Liver (tissue), 9 donors: ENCODE measurements around the gene CTNNA1. TPM values are rescaled to one million over a fixed set of nuclear protein-coding genes. Genes with fewer than 3 reads are reported as not detected.

Source experiments
- DNase-seq: peaks from one replicate; pipeline ENCODE4 v3.0.0-alpha.2; 2017; ENCODE audit warnings: low spot score
- H3K27ac ChIP-seq, 2 donors: one replicate each; pipeline ENCODE4 v1.7.0; 2013; ENCODE audit warnings: inconsistent platforms in 2 of 2, low read length in 2 of 2, control low read depth in 1 of 2, low read depth in 1 of 2, mild to moderate bottlenecking in 1 of 2
- H3K27me3 ChIP-seq, 4 donors: one replicate each; pipeline versions ENCODE4 v1.6.1 to v1.7.0; 2013; ENCODE audit warnings: low read length in 3 of 4, inconsistent platforms in 1 of 4, mild to moderate bottlenecking in 1 of 4, moderate library complexity in 1 of 4; ENCODE audit not compliant: control insufficient read depth in 4 of 4, insufficient read depth in 4 of 4
- H3K36me3 ChIP-seq, 4 donors: one replicate each; pipeline versions ENCODE4 v1.6.1 to v1.7.0; 2013; ENCODE audit warnings: low read length in 3 of 4, mild to moderate bottlenecking in 3 of 4, low read depth in 1 of 4, moderate library complexity in 1 of 4; ENCODE audit not compliant: control insufficient read depth in 4 of 4, insufficient read depth in 3 of 4
- H3K4me1 ChIP-seq, 4 donors: one replicate each; pipeline versions ENCODE4 v1.6.1 to v1.7.0; 2013; ENCODE audit warnings: low read length in 3 of 4, mild to moderate bottlenecking in 3 of 4, moderate library complexity in 1 of 4; ENCODE audit not compliant: control insufficient read depth in 4 of 4, insufficient read depth in 4 of 4
- H3K4me3 ChIP-seq, 3 donors: one replicate each; pipeline versions ENCODE4 v1.6.1 to v1.7.0; 2013; ENCODE audit warnings: low read length in 3 of 3, control low read depth in 1 of 3, low read depth in 1 of 3, mild to moderate bottlenecking in 1 of 3
- H3K9ac ChIP-seq, 2 donors: one replicate each; pipeline ENCODE4 v1.7.0; 2013; ENCODE audit warnings: low read length in 2 of 2, mild to moderate bottlenecking in 2 of 2, moderate library complexity in 2 of 2, control low read depth in 1 of 2, low read depth in 1 of 2
- H3K9me3 ChIP-seq, 4 donors: one replicate each; pipeline versions ENCODE4 v1.6.1 to v1.7.0; 2013; ENCODE audit warnings: low read length in 3 of 4; ENCODE audit not compliant: control insufficient read depth in 4 of 4
- CTCF ChIP-seq: fragments of 150-350 bp; IDR thresholded peaks from 2 replicates; pipeline ENCODE4 v1.5.1; 2017; ENCODE audit warnings: improper control_type of control experiment, low read depth, low read length; ENCODE audit not compliant: missing input control
- EGR1 ChIP-seq, 2 donors: IDR thresholded peaks; 2 replicates each; pipeline ENCODE4 v1.6.1; 2016 to 2018; ENCODE audit warnings: antibody characterized with exemption in 2 of 2, low read depth in 2 of 2
- FOXA2 ChIP-seq: IDR thresholded peaks from 2 replicates; pipeline ENCODE4 v1.6.1; 2016; ENCODE audit warnings: antibody characterized with exemption
- HNF4A ChIP-seq, 2 donors: conservative IDR thresholded peaks; 2 replicates each; pipeline ENCODE4 v1.6.1; 2016; ENCODE audit warnings: antibody characterized with exemption in 2 of 2, mild to moderate bottlenecking in 2 of 2
- HNF4G ChIP-seq: IDR thresholded peaks from 2 replicates; pipeline ENCODE4 v1.6.1; 2016; ENCODE audit warnings: antibody characterized with exemption
- JUND ChIP-seq, 2 donors: IDR thresholded peaks; 2 replicates each; pipeline ENCODE4 v1.6.1; 2016; ENCODE audit warnings: antibody characterized with exemption in 2 of 2
- RAD21 ChIP-seq, 2 donors: IDR thresholded peaks; 2 replicates each; pipeline ENCODE4 v1.6.1; 2016; ENCODE audit warnings: antibody characterized with exemption in 2 of 2, mild to moderate bottlenecking in 2 of 2
- RXRA ChIP-seq, 2 donors: IDR thresholded peaks; 2 replicates each; pipeline ENCODE4 v1.6.1; 2017 to 2018; ENCODE audit warnings: antibody characterized with exemption in 2 of 2, mild to moderate bottlenecking in 1 of 2
- SP1 ChIP-seq: IDR thresholded peaks from 2 replicates; pipeline ENCODE4 v1.6.1; 2018; ENCODE audit warnings: antibody characterized with exemption, mild to moderate bottlenecking
- YY1 ChIP-seq: IDR thresholded peaks from 2 replicates; pipeline ENCODE4 v1.6.1; 2016; ENCODE audit warnings: antibody characterized with exemption, mild to moderate bottlenecking
- WGBS: extraction: QIAGEN DNeasy Blood & Tissue Kit; methylation state at CpG from one replicate; pipeline ENCODE4 v1.1.7; 2013; 5-methylcytosine and 5-hydroxymethylcytosine counted together
- polyA plus RNA-seq, 2 donors: library from polyadenylated mRNA; stranded (reverse) in 1 of 2; unstranded in 1 of 2; fragments of 200-250 nt in 1 of 2; fragments of >200 nt in 1 of 2; fragmentation: Nextera tagmentation in 1 of 2; extraction: Ambion mirVana in 1 of 2; gene quantifications; one replicate each; pipeline versions ENCODE4 v1.2.1 to v1.2.3, GENCODE V29; 2013 to 2015
- total RNA-seq, 2 donors: library from RNA; depleted of rRNA; stranded (reverse); fragments of >200 nt; gene quantifications; one replicate each; pipeline ENCODE4 v1.2.3, GENCODE V29; 2014
- TF ChIP-seq, protein P1 (sequence below): IDR thresholded peaks from 2 replicates; pipeline ENCODE4 v1.6.1; 2016; ENCODE audit warnings: antibody characterized with exemption, mild to moderate bottlenecking
- donor health status: healthy.
- donor health status: healthy.
- donor health status: healthy.
- donor health status: healthy.
- donor health status: healthy.

The CTNNA1 gene
- total and polyA plus RNA-seq, 4 donors = 39.9 to 150 (median 103) TPM

DNA sequence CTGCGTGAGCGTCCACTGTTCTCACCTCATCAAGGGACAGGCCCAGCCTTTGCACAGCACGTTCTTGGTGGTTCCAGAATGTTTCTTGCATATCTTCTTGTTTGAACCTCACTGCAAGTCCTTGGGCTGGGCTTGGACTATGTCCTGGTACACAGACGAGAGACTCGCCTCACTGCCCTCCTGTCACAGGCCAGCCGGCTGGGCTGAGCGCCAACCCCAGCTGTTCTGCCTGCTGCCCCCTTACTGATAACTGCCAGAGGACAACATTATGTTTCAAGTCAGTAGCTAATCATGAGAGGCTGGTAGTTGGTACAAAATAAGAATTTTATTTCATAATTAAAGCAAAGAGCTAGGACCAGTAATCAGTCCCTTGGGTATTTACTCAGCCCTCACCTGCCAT lies 174.8 kb downstream of the CTNNA1 start:
- H3K9ac ChIP-seq = no peak overlapping the region
- DNase-seq = peak; percentile 77
- peak; percentile 43 for TF ChIP-seq SP1
- TF ChIP-seq HNF4G = peak; percentile 63
- peak; percentile 54 to 68 for TF ChIP-seq RXRA (IDR thresholded peaks at IDR 0.05)
- peak in 1 of 2 donors; percentile 28 for TF ChIP-seq JUND (IDR thresholded peaks at IDR 0.05)
- TF ChIP-seq FOXA2 = peak; percentile 32
- no peak for TF ChIP-seq CTCF
- TF ChIP-seq RAD21 (IDR thresholded peaks at IDR 0.05) = peak; percentile 52 to 64
- TF ChIP-seq EGR1 (IDR thresholded peaks at IDR 0.05; ENCODE audit: low read depth in 2 of 2) = no peak
- peak; percentile 36 for TF ChIP-seq YY1
- TF ChIP-seq HNF4A (conservative IDR thresholded peaks at IDR 0.05) = peak; percentile 94
- TF ChIP-seq, protein P1, sequence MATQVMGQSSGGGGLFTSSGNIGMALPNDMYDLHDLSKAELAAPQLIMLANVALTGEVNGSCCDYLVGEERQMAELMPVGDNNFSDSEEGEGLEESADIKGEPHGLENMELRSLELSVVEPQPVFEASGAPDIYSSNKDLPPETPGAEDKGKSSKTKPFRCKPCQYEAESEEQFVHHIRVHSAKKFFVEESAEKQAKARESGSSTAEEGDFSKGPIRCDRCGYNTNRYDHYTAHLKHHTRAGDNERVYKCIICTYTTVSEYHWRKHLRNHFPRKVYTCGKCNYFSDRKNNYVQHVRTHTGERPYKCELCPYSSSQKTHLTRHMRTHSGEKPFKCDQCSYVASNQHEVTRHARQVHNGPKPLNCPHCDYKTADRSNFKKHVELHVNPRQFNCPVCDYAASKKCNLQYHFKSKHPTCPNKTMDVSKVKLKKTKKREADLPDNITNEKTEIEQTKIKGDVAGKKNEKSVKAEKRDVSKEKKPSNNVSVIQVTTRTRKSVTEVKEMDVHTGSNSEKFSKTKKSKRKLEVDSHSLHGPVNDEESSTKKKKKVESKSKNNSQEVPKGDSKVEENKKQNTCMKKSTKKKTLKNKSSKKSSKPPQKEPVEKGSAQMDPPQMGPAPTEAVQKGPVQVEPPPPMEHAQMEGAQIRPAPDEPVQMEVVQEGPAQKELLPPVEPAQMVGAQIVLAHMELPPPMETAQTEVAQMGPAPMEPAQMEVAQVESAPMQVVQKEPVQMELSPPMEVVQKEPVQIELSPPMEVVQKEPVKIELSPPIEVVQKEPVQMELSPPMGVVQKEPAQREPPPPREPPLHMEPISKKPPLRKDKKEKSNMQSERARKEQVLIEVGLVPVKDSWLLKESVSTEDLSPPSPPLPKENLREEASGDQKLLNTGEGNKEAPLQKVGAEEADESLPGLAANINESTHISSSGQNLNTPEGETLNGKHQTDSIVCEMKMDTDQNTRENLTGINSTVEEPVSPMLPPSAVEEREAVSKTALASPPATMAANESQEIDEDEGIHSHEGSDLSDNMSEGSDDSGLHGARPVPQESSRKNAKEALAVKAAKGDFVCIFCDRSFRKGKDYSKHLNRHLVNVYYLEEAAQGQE = no peak
- peaks cover 0 to 12% (median 9%) of the 10 kb centered on the region in 4 donors for H3K4me1 ChIP-seq
- H3K36me3 ChIP-seq = peaks cover 20 to 65% (median 41%) of the 10 kb centered on the region in 4 donors
- no peaks in the 10 kb centered on the region for H3K27me3 ChIP-seq
- no peak overlapping the region for H3K27ac ChIP-seq
- no peak overlapping the region for H3K4me3 ChIP-seq
- no peaks in the 10 kb centered on the region for H3K9me3 ChIP-seq
- 30% methylated on average over 7 of the region's 7 CpGs for WGBS

DNA sequence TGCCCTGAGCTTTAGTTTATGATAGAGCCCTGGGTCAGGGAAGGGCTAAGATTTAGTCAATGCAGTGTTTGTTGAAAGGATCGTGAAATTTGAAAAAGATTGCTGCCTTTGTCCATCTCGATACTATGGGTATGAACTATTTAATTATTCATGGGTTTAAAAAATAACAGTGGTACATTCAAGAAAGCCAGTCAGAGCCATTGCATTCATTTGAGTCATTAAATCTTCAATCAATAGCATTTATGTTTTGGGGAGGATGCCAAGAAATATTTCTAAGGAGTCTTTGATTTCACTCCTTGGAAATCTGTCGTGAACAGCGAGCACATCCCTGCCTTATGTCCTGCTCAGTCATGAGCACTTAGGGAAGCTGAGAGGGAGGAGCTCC lies 176.3 kb downstream of the CTNNA1 start:
- 94% methylated on average over 4 of the region's 4 CpGs for WGBS
- H3K27ac ChIP-seq = no peak overlapping the region
- H3K4me3 ChIP-seq = no peak overlapping the region
- H3K9me3 ChIP-seq = no peaks in the 10 kb centered on the region
- TF ChIP-seq SP1 (no peak), CTCF (no peak)
- H3K27me3 ChIP-seq = no peaks in the 10 kb centered on the region
- H3K36me3 ChIP-seq = peaks cover 25 to 78% (median 47%) of the 10 kb centered on the region in 4 donors
- DNase-seq = no peak
- no peak overlapping the region for H3K9ac ChIP-seq
- H3K4me1 ChIP-seq = peaks cover 0 to 12% (median 9%) of the 10 kb centered on the region in 4 donors
